Stimulated activated CD4-positive, alpha-beta T cell treated with anti-CD3 and anti-CD28 coated beads, TNF-alpha, amount 100 ng/mL, for 1 hour (primary cell): Measurements from ENCODE around the gene KPNB1.

Source experiments
- DNase-seq, 3 donors: peaks; one replicate each; pipeline ENCODE4 v3.0.0-alpha.2; 2020; ENCODE audit warnings: low read depth in 3 of 3, low spot score in 1 of 3

KPNB1 gene

GRCh38 chr17:47636273-47637030 is 13.3 kb upstream of the KPNB1 start:
- no peak for DNase-seq

DNA sequence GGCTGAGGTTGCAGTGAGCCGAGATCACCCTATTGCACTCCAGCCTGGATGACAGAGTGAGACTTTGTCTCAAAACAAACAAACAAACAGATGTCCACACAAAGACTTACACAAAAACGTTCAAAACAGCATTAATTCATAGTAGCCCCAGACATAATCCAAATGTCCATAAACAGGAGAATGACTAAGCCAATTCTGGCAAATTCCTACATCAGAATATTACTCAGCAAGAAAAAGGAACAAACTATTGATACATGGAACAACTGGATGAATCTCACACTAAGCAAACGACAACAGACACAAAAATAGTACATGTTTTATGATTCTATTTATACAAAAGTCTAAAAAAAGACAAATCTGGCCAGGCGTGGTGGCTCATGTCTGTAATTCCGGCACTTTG is 10.8 kb upstream of the KPNB1 start:
- DNase-seq = no peak

GRCh38 chr17:47640076-47640475 is 9.6 kb upstream of the KPNB1 start:
- DNase-seq = no peak

GRCh38 chr17:47641202-47641601 is 8.5 kb upstream of the KPNB1 start:
- DNase-seq = no peak

- no peak for DNase-seq
Observed at GRCh38 chr17:47643116-47643515, 6.6 kb upstream of the KPNB1 start.

DNA sequence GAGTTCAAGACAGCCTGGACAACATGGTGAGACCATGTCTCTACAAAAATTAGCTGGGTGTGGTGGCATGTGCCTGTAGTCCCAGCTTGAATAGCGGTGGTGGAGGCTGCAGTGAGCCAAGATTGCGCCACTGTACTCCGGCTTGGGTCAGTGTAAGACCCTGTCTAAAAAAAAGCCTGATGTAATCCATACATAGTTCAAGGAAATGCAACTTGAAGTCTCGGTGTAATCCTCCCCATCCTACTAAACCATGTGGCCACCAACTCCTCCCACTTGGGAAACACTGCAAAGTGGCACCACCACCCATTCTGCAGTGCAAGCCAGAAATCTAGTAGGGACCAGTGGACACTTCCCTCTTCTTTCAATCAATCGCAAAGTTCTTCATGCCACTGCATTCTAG is 5.4 kb upstream of the KPNB1 start:
- no peak for DNase-seq

GRCh38 chr17:47649972-47650524 is 329 bp downstream of the KPNB1 start:
- DNase-seq = peak in 1 of 3 donors; percentile 24

- DNase-seq = peak; percentile 80 to 86 (median 85)
Observed at GRCh38 chr17:47650525-47651522, 1.1 kb downstream of the KPNB1 start.

DNA sequence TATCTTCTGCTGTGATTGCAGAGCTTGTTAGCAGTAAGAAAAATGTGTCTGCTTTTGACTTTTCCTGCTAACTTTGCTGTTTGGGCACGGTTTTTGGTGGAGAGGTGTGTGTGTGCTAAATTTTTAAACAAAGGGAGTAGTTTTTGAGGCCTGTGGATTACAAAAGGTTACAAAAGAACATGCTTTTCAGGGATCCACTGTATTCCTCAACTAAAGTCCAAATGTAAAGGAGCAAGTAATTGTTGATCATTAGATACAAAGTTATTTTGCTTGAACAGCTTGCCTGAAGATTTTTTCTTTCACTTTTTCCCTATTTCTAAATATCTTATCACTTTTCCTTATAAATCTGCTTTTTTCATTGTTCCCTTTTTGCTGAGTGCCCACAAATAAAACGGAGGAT is 2.0 kb downstream of the KPNB1 start:
- no peak for DNase-seq

DNA sequence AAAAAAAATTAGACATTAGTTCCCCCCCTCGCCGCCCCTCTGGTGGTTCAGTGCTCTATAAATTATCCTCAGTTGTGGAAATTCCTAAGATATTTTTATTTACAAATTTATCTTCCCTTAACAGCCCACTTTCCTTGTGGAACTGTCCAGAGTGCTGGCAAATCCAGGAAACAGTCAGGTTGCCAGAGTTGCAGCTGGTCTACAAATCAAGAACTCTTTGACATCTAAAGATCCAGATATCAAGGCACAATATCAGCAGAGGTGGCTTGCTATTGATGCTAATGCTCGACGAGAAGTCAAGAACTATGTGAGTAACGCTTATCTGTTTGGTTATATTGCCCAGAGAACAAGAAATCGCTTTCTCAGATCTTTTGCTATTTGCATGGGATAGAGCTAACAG is 2.9 kb downstream of the KPNB1 start:
- no peak for DNase-seq

- DNase-seq = no peak
Observed at GRCh38 chr17:47653442-47653841, 3.7 kb downstream of the KPNB1 start.

- no peak for DNase-seq
Observed at GRCh38 chr17:47654991-47655390, 5.3 kb downstream of the KPNB1 start.

DNA sequence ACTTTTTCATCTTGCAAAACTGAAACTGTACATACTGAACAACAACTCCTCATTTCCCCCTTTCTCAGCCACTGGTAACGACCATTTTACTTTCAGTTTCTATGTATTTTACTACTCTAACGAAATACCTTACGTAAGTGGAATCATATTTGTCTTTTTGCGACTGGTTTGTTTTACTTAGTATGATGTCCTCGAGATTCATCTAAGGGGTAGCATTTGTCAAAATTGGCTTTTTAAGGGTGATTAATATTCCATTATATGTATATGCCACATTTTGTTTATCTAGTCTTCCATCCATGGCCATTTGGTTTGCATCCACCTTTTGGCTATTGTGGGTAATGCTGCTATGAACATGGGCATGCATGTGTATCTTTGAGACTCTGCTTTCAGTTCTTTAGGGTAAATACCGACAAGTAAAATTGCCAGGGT is 10.4 kb downstream of the KPNB1 start:
- no peak for DNase-seq

GRCh38 chr17:47663912-47664623 is 14.3 kb downstream of the KPNB1 start:
- peak in 2 of 3 donors; percentile 24 to 25 for DNase-seq

DNA sequence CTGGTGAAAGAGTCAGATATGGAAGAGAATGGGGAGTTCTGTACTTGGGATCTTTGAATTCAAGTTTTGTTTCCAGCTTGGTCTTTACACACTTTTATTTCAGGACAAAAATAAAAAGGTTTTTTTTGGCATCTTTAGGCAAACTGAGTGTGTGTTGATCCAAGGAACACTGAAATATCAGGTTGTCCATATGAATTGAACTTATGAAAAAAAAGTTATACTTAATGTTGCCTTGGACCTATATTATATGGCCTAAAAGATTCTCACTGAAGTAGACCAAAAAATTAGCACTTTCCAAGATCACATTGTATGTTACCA is 14.9 kb downstream of the KPNB1 start:
- no peak for DNase-seq

DNA sequence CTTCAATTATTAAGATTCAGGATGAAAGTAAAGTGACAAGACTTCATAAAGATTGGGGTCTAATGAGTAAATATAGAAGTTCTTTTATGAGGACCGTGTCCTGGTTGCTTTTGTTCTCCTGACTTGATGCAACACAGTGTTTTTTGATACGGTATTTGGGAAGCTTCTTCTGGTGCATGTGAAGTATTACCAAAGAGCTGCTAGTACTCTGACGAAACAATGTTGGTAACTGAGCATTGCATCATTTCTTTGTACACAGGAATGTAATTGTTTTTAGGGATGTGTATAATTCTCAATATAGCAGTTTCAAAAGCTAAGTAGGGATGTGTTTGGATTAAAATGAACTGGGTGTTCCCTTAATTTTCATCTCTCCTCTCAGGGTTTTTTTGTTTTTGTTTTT is 15.9 kb downstream of the KPNB1 start:
- no peak for DNase-seq

DNA sequence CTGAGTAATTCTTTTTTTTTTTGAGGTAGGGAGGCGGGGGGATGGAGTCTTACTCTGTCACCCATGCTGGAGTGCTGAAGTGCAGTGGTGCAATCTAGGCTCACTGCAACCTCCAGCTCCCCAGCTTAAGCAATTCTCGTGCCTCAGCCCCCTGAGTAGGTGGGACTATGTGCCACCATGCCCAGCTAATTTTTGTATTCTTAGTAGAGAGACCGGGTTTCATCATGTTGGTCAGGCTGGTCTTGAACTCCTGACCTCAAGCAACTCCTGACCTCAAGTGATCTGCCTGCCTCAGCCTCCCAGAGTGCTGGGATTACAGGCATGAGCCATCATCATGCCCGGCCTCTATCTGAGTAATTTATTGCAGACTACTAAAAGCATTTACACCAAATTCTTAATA is 19.4 kb downstream of the KPNB1 start:
- DNase-seq = no peak

- DNase-seq = no peak
Observed at GRCh38 chr17:47670064-47670463, 20.3 kb downstream of the KPNB1 start.

GRCh38 chr17:47674499-47674898 is 24.8 kb downstream of the KPNB1 start:
- DNase-seq = no peak

DNA sequence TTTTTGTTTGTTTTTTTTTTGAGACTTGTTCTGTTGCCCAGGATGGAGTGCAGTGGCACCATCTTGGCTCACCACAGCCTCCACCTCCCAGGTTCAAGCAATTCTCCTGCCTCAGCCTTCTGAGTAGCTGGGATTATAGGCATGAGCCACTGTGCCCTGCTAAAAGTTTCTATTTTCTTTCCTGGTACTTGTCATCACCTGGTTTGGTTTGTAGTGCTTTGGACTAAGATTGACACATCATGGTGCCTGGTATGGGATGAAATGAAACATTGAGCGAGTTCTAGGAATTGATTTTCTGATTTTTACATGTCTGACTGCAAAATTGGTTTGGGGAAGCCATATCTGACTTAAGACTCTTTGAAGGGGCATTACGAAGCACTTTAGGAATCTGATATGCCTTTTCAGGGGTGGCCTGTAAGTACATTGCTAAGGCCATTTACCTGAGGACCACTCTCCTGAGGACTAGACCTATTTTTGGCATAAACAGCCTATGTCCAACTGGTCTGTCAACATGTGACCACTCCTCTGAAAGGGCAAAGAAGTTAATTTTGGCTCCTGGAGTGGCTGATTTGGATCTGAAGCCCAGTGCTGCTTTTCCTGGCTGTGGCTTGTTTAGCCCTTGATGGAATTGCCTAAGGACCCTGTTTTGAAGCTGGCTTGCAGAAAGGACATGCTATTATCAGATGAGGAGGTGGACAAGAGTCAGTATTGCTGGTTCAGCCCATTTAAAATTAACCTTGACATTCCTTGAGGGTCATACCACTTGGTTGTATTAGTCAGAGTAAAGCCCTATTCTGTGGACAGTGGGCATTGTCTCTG is 25.9 kb downstream of the KPNB1 start:
- no peak for DNase-seq

GRCh38 chr17:47676199-47676472 is 26.4 kb downstream of the KPNB1 start:
- DNase-seq = no peak
